Epidermal melanocyte (primary cell): Measurements from ENCODE around the gene HS6ST3.
"Not testable (repeated sequence)": the region's sequence is repeated elsewhere in the genome, so short reads cannot be mapped to it uniquely, and the experiment has no call there.

Source experiments
- DNase-seq: peaks from one replicate; pipeline ENCODE4 v3.0.0; 2011; ENCODE audit warnings: low spot score; ENCODE audit not compliant: insufficient read length

HS6ST3 gene

DNA sequence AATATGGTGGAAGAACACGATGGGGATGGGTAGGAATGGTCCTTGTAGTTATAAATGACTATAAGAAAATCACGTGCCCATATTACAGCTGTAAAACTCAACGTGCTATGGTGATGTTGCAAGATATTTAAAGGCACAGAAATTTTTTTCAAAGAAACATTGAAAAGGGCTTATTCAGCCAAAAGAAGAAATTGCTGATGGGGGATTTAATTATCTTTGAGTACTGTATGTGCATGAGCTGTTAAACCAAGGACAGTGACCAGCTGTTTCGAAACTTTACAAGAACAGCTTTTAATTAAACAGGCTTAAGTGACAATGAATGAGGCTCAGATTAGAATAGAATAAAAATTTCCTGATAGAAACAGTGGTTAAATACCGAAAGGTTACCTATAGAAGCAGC is 339.0 kb downstream of the HS6ST3 start:
- DNase-seq = no peak

- DNase-seq = no peak
Measured at GRCh38 chr13:96431044-96431581, 341.2 kb downstream of the HS6ST3 start.

DNA sequence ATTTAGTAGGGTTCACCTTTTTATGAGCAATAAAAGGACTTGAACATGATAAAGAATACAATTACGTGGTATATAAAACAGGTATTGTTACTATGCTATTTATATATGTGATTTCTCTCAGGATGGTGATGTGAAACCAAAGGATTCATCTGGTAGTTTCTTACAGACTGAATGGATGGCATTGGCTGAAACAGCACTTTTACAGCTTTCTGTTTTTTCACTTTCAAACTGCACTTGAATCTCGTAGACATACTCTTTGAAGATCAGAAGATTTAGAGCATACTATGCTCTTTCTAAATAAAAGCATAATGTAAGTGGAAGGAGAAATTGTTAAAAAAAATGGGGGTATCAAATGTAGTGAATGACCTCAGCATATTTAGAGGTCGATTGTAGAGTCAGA is 354.8 kb downstream of the HS6ST3 start:
- DNase-seq = no peak

- DNase-seq = no peak
Measured at GRCh38 chr13:96449920-96450319, 360.0 kb downstream of the HS6ST3 start.

- no peak for DNase-seq
Measured at GRCh38 chr13:96450326-96451020, 360.6 kb downstream of the HS6ST3 start.

DNA sequence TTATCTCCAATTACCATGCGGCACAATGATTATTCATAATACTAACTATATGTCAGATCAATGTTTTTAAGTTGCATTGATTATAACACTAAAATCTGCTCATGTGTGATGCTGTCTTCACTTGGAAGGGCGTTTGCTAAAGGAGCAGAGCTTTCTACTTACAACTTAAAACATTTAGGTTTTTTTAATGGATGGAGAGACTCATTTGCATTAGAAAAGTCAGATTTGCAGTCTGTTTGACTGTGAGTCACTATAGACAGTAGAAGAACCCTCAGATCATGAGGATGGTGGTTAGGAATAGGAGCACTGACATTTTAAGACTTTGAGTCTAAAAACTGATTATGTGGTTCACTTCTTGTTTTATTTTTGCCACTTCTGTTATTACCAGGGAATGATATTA is 364.6 kb downstream of the HS6ST3 start:
- DNase-seq = no peak

GRCh38 chr13:96460609-96461008 is 370.7 kb downstream of the HS6ST3 start:
- no peak for DNase-seq

GRCh38 chr13:96473526-96474180 is 383.7 kb downstream of the HS6ST3 start:
- DNase-seq = no peak

DNA sequence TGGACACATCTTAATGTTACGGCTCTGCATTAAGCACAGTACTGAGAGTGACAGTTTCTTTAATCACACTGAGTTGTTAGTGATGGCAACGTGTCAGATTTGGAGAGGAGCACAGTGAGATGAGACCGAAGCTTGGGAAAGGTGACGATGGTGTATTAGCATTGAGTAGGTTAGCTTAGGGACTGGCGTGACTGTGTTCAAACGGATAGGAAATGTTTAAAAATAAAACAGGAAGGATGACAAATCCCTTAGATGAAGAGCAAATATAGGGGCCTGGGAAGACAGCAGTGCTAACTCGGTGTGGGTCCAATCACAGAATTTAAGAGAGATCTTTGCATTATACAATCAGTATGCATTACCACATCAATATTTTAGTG is 384.3 kb downstream of the HS6ST3 start:
- DNase-seq = no peak

DNA sequence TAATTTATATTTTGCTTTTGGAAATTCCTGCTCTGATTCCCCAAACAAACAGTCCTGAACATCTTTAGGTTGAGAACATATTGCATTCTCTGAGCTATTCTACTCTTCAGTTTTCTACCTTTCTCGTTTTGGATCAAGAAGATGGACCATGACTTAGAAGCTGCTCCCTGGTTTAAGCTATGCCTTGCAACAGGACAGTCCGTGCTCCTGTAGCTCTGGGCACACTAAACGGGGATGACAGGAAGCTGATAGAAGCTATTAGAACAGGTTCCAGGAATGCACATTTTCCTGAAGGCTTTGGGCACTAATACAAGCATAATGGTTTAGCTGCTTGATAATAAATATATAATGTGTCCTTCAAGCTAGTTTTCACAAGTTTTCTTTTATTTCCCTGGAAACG is 385.2 kb downstream of the HS6ST3 start:
- no peak for DNase-seq

DNA sequence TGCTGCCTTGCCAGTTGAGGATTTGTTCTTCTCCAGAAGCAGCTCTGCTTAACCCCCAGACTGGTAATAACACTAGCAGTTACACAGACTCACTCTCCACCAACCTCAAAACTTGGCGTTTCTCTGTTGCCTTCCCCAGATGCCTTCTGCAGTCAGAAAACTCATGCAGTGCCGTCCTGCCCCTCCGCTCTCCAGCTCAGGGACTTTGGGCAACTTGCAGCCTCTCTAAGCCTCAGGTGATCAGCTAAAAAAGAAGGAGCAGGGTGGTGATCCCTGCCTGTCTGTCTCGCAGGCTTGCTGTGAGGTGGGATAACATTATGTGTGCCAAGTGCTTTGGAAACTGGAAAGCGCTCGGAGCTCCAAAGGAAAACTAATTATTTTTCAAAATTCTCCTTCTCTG is 391.6 kb downstream of the HS6ST3 start:
- DNase-seq = no peak

- no peak for DNase-seq
Measured at GRCh38 chr13:96490496-96490989, 400.6 kb downstream of the HS6ST3 start.

- no peak for DNase-seq
Measured at GRCh38 chr13:96491103-96491502, 401.2 kb downstream of the HS6ST3 start.

- no peak for DNase-seq
Measured at GRCh38 chr13:96492766-96493165, 402.9 kb downstream of the HS6ST3 start.

- no peak for DNase-seq
Measured at GRCh38 chr13:96499656-96500055, 409.7 kb downstream of the HS6ST3 start.

DNA sequence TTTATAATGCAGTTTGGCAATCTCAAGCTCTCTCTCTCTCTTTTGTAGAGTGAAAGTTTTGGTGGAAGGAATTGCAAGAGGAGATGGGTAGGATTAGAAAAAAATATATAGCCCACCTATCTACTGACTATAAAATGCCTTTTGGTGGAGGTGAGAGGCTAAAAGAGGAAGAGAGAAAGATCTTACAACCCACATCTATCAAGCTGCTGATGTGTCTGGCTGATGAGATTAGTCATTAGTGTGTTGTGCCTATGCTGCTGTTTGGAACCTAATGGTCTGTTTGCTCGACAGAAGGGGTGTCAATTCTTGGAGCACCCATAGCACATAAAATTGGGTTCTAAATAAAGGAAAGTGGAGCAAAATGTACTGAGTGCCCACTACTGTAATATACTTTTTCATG is 411.0 kb downstream of the HS6ST3 start:
- no peak for DNase-seq

GRCh38 chr13:96503481-96503880 is 413.6 kb downstream of the HS6ST3 start:
- DNase-seq = no peak

- no peak for DNase-seq
Measured at GRCh38 chr13:96511587-96511986, 421.7 kb downstream of the HS6ST3 start.

DNA sequence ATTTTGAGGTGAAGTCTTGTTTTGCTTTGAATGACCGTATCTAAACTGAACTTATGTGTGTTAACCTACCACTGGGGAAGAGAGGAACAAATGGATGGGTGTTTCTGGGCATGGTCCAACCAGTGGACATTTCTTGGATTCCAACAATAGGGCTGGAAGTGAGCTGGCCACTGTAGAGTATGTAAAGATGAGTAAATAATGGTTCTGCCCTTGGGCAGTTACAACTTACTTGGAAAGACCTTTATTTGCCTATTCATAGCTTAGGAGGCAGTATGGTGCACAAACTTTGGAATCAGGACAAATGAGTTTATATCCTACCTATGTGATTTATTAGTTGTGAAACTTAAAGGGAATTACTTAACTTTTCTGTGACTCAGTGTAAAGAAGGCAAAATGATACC is 429.5 kb downstream of the HS6ST3 start:
- no peak for DNase-seq

DNA sequence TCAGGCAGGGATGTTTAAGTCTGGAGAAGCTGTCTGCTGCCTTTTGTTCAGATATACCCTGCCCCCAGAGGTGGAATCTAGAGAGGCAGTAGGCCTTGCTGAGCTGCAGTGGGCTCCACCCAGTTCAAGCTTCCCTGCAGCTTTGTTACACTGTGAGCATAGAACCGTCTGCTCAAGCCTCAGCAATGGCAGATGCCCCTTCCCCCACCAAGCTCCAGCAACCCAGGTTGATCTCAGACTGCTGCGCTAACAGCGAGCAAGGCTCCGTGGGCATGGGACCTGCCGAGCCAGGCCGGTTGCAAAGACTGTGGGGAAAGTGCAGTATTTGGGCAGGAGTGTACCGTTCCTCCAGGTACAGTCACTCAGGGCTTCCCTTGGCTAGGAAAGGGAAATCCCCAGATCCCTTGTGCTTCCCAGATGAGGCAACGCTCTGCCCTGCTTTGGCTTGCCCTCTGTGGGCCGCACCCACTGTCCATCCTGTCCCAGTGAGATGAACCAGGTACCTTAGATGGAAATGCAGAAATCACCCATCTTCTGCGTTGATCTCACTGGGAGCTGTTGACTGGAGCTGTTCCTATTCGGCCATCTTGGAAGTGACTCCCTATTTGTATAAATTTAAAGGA is 434.6 kb downstream of the HS6ST3 start:
- DNase-seq = not testable (repeated sequence)

- no peak for DNase-seq
Measured at GRCh38 chr13:96525715-96526114, 435.8 kb downstream of the HS6ST3 start.

GRCh38 chr13:96527497-96527896 is 437.6 kb downstream of the HS6ST3 start:
- DNase-seq = no peak
